Measurements from ENCODE around the gene YWHAE.
"Not testable (repeated sequence)": the region's sequence is repeated elsewhere in the genome, so short reads cannot be mapped to it uniquely, and the experiment has no call there.

The YWHAE gene

DNA sequence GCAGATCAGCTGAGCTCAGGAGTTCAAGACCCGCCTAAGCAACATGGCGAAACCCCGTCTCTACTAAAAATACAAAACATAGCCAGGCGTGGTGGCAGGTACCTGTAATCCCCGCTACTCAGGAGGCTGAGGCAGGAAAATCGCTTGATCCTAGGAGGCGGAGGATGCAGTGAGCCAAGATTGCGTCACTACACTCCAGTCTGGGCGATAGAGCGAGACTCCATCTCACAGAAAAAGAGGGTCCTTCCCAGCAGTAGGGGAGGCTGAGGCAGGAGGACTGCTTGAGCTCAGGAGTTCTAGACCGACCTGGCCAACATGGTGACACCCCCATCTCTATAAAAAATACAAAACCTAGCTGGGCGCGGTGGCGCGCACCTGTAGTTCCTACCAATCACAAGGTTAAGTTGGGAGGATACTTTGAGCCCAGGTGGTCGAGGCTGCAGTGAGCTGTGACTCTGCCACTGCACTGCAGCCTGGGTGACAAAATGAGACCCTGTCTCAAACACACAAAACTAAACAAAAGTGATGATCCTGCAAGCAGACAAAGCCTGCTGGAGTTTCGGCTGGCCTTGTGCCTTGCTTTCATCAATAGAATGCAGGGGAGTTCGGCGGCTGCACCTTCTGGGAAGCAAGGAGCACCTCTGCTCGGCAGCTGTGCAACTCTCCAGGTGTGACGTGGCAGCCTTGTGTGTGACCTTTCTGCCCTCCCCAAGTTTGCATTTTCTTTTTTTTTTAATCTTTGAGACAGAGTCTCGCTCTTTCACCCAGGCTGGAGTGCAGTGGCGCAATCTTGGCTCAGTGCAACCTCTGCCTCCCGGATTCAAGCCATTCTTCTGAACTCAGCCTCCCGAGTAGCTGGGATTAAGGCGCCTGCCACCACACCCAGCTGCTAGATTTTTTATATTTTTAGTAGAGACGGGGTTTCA lies 12.4 kb upstream of the YWHAE start:
- no peak for DNase-seq

GRCh38 chr17:1402262-1402586 lies 2.2 kb upstream of the YWHAE start:
- no peak for DNase-seq

GRCh38 chr17:1398931-1399678 lies 917 bp downstream of the YWHAE start:
- DNase-seq: no peak

DNA sequence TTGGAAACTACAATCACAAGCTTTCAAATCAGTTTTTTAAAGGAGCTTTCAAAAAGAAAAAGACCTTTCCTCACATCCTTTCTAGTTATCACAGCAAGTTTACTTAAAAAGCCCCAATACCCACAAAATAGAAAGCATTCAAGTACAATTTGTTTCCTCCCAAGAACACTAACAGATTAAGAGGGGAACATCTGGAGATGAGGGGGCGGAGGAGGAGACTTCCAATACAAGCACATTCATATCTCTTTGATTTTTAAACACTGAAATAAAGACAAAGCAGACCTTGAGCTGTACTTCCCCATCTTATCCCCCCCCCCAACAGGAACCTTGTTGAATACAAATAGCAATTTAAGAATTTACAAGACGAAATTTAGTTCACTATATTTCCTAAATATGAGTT lies 2.0 kb downstream of the YWHAE start:
- DNase-seq: no peak

DNA sequence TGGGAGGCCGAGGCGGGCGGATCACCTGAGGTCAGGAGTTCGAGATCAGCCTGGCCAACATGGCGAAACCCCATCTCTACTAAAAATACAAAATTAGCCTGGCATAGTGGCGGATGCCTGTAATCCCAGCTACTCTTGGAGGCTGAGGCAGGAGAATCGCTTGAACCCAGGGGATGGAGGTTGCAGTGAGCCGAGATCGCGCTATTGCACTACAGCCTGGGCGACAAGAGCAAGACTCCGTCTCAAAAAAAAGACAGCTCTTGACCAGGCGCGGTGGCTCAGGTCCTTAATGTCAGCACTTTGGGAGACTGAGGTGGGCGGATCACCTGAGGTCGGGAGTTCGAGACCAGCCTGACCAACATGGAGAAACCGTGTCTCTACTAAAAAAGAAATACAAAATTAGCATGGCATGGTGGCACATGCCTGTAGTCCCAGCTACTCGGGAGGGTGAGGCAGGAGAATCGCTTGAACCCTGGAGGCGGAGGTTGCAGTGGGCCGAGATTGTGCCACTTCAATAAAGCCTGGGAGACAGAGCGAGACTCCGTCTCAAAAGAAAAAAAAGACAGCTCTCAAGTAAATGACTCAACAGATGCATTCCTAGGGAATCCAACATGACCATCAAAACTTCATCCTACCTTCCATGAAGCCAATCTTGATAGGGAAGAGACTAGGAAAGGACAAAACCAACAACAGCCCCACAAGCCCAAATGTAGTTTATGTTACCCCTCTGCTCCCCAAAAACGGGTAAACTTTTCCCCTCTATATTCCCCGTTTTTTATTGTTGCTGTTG lies 4.0 kb downstream of the YWHAE start:
- not testable (repeated sequence) for DNase-seq

DNA sequence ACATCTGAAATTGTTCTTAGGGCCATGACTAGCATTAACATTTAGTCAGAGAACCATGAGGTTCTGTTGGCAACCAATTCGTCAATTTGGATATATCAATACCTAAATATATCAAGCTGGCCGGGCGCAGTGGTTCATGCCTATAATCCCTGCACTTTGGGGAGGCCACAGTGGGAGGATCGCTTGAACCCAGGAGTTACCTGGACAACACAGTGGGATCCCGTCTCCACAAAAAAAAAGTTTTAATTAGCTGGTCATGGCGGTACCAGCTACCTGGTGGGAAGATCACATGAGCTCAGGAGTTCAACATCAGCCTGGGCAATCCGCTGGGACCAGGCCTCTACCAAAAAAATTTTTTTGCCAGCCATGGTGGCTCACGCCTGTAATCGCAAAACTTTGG lies 8.4 kb downstream of the YWHAE start:
- no peak for DNase-seq

DNA sequence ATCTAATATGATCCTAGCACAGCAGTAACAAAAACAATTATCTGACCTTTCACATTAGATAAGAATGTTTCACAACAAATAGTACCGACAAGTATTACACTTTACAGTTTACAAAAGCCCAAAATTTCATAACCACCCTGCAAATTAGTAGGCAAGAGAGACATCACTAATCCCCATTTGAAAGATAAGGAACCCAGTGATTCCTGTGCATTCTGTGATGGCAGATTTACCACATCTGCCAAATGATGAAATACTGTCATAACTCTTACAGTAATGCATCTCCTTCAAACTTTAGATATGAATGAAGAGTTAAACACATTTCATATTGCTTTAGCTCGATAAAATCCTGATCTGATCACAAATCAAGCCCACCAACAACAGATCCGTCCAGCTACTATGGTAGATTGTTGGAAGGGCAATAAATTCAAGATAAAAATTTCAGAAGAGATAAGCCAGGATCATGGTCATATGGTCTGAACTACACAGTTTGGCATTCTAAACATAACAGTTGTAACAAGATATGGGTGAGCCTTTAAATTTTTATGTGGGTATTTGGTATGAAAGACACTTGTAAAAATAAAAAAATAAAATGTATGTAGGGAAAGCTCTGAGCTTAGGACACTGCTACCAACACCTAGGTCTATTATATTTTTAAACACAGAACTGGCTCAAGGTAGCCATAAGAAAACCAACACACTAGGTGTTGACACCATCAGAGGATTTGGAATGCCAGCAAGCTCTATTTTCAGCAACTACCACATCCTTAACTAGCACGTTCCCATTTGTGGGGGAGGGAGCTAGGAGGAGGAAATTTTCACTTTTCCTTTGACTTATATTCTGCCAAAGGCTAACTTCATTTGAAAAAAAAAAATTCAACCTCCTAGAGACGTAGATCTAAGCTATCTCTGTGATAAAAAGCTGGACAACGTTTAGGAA lies 9.3 kb downstream of the YWHAE start:
- DNase-seq: peak; percentile 40

DNA sequence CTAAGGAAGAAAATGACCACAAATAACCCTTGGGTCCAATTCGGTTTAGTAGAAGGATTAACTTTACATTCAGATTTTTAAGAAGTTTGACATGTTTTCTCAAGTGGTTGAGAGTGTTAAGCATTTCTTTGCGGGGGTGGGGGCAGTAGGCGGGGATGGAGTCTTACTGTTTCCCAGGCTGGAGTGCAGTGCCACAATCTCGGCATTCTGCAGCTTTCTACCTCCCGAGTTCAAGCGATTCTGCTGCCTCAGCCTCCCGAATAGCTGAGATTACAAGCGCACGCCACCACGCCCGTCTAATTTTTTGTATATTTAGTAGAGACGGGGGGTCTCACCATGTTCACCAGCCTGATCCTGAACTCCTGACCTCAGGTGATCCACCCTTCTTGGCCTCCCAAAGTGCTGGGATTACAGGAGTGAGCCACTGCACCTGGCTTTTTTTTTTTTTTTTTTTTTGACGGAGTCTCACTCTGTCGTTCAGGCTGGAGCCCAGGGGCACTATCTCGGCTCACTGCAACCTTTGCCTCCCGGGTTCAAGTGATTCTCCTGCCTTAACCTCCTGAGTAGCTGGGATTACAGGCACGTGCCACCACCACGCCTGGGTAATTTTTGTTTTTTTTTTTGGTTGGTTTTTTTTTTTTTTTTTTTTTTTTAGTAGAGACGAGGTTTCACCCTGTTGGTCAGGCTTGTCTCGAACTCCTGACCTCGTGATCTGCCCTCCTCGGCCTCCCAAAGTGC lies 12.4 kb downstream of the YWHAE start:
- not testable (repeated sequence) for DNase-seq

GRCh38 chr17:1386675-1387190 lies 13.3 kb downstream of the YWHAE start:
- DNase-seq: not testable (repeated sequence)

DNA sequence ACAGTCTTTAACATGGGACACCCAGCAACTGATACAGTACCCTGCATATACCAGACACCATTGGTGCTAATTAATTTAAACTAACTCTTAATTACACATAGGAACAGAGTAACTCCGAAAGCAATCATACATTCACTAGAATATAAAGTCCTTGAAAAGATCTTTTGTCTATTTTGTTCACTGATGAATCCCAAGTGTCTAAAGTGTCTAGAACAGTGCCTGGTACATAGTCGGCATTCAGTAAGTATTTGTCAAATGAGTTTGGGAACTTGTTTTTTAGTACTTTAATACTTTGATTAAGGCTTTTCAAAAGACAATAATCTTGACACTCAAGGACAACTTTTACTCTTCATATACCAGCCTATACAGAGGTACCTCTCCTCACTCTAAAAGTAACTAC lies 13.8 kb downstream of the YWHAE start:
- no peak for DNase-seq

DNA sequence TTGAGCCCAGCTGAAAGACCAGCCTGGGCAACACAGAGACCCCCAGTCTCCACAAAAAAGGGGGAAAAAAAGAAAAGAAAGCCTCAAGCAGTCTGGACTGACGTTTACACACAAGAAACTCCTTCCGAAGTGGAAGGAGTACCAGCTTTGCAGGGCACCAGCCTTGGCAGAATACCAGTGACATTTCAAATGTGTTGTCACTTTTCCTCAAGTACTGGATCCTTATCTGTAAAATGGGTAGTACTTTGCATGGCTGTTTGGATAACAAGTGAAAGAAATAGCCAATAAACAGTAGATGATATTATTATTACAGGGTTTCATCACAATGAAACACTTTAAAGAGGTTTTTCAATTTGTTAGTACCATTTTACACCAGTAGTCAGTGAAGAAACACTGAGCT lies 14.2 kb downstream of the YWHAE start:
- no peak for DNase-seq

DNA sequence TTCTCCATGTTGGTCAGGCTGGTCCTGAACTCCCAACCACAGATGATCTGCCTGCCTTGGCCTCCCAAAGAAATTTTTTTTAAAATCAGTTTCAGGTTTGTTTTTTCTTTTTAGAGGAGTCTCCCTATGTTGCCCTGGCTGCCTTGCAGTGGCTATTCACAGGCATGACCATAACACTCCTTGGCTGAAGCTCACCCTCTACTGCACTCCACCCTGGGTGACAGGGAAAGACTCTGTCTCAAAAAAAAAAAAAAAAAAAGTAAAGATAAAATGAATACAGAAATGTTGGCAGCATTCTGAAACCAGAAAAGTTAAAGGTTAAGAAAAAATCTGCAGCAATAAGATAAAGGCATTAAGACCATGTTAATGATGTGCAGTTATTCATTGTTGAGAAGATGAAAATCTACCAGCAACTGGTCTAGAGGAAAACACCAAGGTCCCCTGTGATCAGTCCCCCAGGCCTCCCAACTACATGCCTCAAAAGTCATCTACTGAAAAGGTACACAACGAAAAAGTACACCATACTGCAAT lies 15.1 kb downstream of the YWHAE start:
- DNase-seq: no peak

GRCh38 chr17:1379930-1380313 lies 20.1 kb downstream of the YWHAE start:
- DNase-seq: no peak

GRCh38 chr17:1379208-1379929 lies 20.7 kb downstream of the YWHAE start:
- DNase-seq: no peak

GRCh38 chr17:1378476-1378860 lies 21.6 kb downstream of the YWHAE start:
- DNase-seq: not testable (repeated sequence)

DNA sequence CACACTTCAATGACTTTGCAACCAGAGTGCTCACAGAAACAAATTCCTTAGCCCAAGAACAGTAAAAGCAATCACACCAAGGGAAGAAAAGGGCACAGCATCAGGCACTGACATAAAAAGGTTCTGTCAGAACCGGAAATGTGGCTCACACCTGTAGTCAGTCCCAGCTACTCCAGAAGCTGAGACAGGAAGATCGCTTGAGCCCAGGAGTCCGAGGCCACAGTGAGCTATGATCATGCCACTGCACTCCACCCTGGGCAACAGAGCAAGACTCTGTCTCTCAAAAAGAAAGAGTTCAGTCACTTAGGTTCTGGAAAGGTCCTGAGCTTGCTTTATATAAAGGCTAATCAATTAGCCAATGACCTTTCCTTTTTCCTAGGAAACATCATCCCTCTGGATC lies 22.7 kb downstream of the YWHAE start:
- no peak for DNase-seq

GRCh38 chr17:1376061-1376460 lies 24.0 kb downstream of the YWHAE start:
- no peak for DNase-seq

DNA sequence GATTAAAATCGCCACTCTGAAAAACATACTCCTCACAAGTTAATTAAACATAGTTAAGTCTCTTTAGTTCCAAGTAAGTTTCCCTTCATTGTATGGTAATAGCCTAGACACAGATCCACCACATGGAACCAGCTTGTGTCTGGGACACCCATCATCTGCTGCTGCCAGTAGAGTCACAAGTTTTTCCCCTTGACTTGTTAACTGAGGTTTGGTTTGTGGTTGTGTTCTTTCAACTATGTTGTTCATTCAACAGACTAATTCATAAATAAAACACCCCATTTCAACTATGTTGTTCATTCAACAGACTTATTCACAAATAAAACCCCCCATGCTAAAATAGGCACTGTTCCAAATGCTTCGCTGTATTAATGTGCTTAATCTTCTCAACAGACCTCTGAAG lies 24.4 kb downstream of the YWHAE start:
- DNase-seq: no peak

DNA sequence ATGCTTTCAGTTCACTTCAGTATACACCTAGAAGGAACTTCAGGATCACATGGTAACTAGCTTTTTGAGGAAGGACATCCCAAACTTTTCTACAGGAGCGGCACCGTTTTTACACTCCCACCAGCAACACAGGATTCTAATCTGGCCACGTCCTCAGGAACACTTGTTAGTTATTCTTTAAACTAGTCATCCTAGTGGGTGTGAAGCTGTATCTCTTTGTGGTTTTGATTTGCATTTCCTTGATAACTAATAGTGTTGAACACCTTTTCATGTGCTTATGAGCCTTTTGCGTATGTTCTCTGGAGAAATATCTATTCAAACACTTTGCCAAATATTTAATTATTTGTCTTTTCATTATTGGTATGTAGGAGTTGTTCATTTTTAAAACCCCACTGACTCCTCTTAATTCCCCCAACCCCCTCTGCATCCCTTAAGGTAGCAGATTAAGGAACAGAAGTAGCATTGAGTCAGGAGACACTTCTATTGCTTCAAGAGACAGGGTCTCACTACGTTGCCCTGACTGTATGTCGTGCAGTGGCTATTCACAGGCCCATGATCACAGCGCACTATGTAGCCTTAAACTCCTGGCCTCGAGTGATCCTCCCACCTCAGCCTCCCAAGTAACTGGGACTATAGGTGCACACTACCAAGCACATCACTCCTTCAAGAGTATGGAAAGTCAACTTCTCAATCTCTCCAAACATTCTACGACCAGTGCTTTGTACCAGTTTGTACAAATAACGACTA lies 25.4 kb downstream of the YWHAE start:
- DNase-seq: no peak

Data from GF-D8 (cell line).